K562 (cell line): ENCODE results near the gene PRDX1. TPM values are rescaled to one million over a fixed set of nuclear protein-coding genes. Genes with fewer than 3 reads are reported as not detected.

Experiments
- BRCA1 ChIP-seq, 2 experiments: fragments of 450-650 bp in 1 of 2; sonication (generic) in 1 of 2; formaldehyde crosslinking in 1 of 2; IDR thresholded peaks; 2 replicates each; pipeline versions ENCODE4 v1.5.0 to v1.6.1; 2017 to 2020; ENCODE audit warnings: mild to moderate bottlenecking in 1 of 2, missing genetic modification reagents in 1 of 2
- CGGBP1 ChIP-seq: fragments of 250-450 bp; sonication (Bioruptor Pico); IDR thresholded peaks from 2 replicates; pipeline ENCODE4 v1.9.0; 2021; ENCODE audit warnings: mild to moderate bottlenecking
- CREM ChIP-seq: IDR thresholded peaks from 2 replicates; pipeline ENCODE4 v1.6.1; 2014; ENCODE audit warnings: antibody characterized with exemption, low read depth
- DMBX1 ChIP-seq: fragments of 250-450 bp; sonication (Bioruptor Pico); IDR thresholded peaks from 2 replicates; pipeline ENCODE4 v1.8.0; 2022; ENCODE audit warnings: inconsistent platforms, mild to moderate bottlenecking, moderate library complexity, borderline replicate concordance
- FOXO4 ChIP-seq: fragments of 450-650 bp; formaldehyde crosslinking; IDR thresholded peaks from 2 replicates; pipeline ENCODE4 v1.4.0; 2020; ENCODE audit warnings: mild to moderate bottlenecking, moderate library complexity
- HDAC3 ChIP-seq: fragments of 450-650 bp; IDR thresholded peaks from 2 replicates; pipeline ENCODE4 v1.6.1; 2018; ENCODE audit warnings: borderline replicate concordance, mild to moderate bottlenecking, moderate library complexity; ENCODE audit not compliant: partially characterized antibody
- MEIS2 ChIP-seq: fragments of 450-650 bp; IDR thresholded peaks from 2 replicates; pipeline ENCODE4 v1.6.1; 2014; ENCODE audit warnings: mild to moderate bottlenecking; ENCODE audit not compliant: partially characterized antibody
- SMARCA5 ChIP-seq: fragments of 450-650 bp; IDR thresholded peaks from 2 replicates; pipeline ENCODE4 v1.6.1; 2016
- SMARCE1 ChIP-seq: fragments of 450-650 bp; IDR thresholded peaks from 2 replicates; pipeline ENCODE4 v1.7.1; 2016; ENCODE audit warnings: mild to moderate bottlenecking
- SRSF3 ChIP-seq: fragments of 200-400 bp; formaldehyde crosslinking; IDR thresholded peaks from 2 replicates; pipeline ENCODE4 v1.6.1; 2016; ENCODE audit warnings: mild to moderate bottlenecking, low read length, moderate library complexity; ENCODE audit not compliant: insufficient read depth
- TGIF2 ChIP-seq: sonication (generic); formaldehyde crosslinking; IDR thresholded peaks from 2 replicates; pipeline ENCODE4 v1.8.1; 2022; ENCODE audit warnings: mild to moderate bottlenecking, missing genetic modification reagents, moderate library complexity
- TRIM24 ChIP-seq, 2 experiments: fragments of 450-650 bp; IDR thresholded peaks; 2 replicates each; pipeline ENCODE4 v1.6.1; 2016
- ZFP30 ChIP-seq: fragments of 250-450 bp; sonication (Bioruptor Pico); IDR thresholded peaks from 2 replicates; pipeline ENCODE4 v1.8.0; 2022; ENCODE audit warnings: moderate library complexity, mild to moderate bottlenecking, inconsistent platforms, borderline replicate concordance
- ZNF133 ChIP-seq: fragments of 250-450 bp; sonication (Bioruptor Pico); IDR thresholded peaks from 2 replicates; pipeline ENCODE4 v1.4.0; 2020; ENCODE audit warnings: mild to moderate bottlenecking
- ZNF174 ChIP-seq: fragments of 250-450 bp; sonication (Bioruptor Pico); IDR thresholded peaks from 2 replicates; pipeline ENCODE4 v1.4.0; 2020; ENCODE audit warnings: mild to moderate bottlenecking
- ZNF282 ChIP-seq: sonication (generic); formaldehyde crosslinking; IDR thresholded peaks from 2 replicates; pipeline ENCODE4 v1.8.1; 2023; ENCODE audit warnings: missing genetic modification reagents
- ZNF3 ChIP-seq: fragments of 250-450 bp; sonication (Bioruptor Pico); IDR thresholded peaks from 2 replicates; pipeline ENCODE4 v1.5.0; 2021; ENCODE audit warnings: mild to moderate bottlenecking, moderate library complexity
- ZNF512 ChIP-seq: IDR thresholded peaks from 2 replicates; pipeline ENCODE4 v1.6.1; 2016; ENCODE audit warnings: missing genetic modification characterization, missing compliant biosample characterization
- polyA plus RNA-seq, 8 experiments: library from polyadenylated mRNA; depleted of rRNA in 4 of 8; stranded (reverse) in 5 of 8; unstranded in 3 of 8; fragments of >200 nt; fragmentation: Nextera tagmentation in 2 of 8; fragmentation: Illumina TruSeq in 1 of 8; extraction: Ambion mirVana in 2 of 8; extraction: Trizol in 1 of 8; gene quantifications; 2 replicates each; pipeline versions ENCODE4 v1.2.1 to v1.2.3, GENCODE V29; 2011 to 2014; ENCODE audit warnings: inconsistent platforms in 1 of 8, missing spikeins in 1 of 8
- total RNA-seq, 7 experiments: library from RNA; depleted of rRNA in 6 of 7; stranded (reverse); fragments of >200 nt in 6 of 7; fragmentation: Illumina TruSeq in 2 of 7; extraction: Trizol in 2 of 7; gene quantifications; 2 replicates each; pipeline versions ENCODE4 v1.2.1 to v1.2.3, GENCODE V29; 2011 to 2021; ENCODE audit warnings: low replicate concordance in 1 of 7
- TF ChIP-seq, protein P1 (sequence below): fragments of 250-450 bp; sonication (Bioruptor Pico); IDR thresholded peaks from 2 replicates; pipeline ENCODE4 v1.5.0; 2022; ENCODE audit warnings: mild to moderate bottlenecking
- TF ChIP-seq, protein P2 (sequence below): sonication (generic); IDR thresholded peaks from 2 replicates; pipeline ENCODE4 v1.6.1; 2016

The PRDX1 gene
- total and polyA plus RNA-seq, 9 of the 15 experiments (the other 6 are each of a cell fraction or from before 2014, with no cell fraction given): 748 to 2,388 (median 1,045) TPM

DNA sequence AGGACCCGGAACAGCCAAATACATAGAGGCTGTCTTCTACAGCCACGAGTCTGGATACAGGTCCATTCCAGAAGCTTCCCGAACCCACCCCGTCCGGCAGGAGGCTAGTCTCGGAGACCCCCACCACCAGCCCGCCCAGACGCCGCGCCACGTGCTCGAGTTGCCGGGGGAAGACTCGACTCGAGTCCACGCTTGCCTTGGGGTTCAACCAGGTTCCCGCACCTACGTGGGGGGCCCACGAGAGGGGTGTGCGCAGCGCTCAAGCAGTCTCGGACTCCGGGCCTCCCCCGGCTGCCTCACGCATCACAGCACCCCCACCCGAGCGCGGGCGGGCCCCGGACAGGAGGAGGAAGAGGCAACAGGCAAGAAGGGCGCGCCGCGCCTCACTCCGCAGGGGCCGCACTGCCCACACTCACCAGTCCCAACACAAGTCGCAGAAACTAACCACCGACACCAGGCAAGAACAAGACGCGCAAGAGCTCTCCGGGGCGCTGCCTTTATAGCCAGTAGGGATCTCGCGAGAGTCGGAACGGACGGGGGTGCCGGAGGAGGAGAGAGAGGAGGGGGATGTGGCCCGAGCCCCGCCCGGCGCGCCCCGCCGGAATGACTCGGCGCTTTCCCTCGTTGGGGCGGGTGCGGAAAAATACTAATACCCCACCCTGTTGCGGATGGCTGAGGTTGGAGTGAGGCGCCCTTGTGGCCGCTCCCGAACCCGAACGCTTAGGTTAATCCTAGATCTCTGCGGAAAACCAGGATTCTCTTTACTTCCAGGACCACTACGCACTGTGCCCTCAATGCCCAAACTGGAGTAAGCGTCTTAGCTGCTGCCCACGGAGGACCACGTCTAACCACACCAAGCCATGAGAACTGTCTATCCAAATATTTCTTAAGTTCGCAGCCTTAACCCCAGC is at the start of gene PRDX1 (continued):
- TF ChIP-seq FOXO4 (CRISPR knock-in tag): no peak
- no peak; the same call in 1 of the 2 replicates for TF ChIP-seq DMBX1 (CRISPR knock-in tag)
- TF ChIP-seq ZNF133 (CRISPR knock-in tag): no peak
- TF ChIP-seq CREM: peak; percentile 82
- no peak for TF ChIP-seq TGIF2
- peak; percentile 93 for TF ChIP-seq CGGBP1 (CRISPR knock-in tag)
- TF ChIP-seq TRIM24 (IDR thresholded peaks at IDR 0.05): peak in 1 of 2 experiments; percentile 65; a peak in 2 of 4 replicates
- TF ChIP-seq BRCA1 (IDR thresholded peaks at IDR 0.05): no peak
- 0 out of 2 replicates have a peak, but pooled peaks have one; percentile 28 for TF ChIP-seq BRCA1 (CRISPR knock-in tag; IDR thresholded peaks at IDR 0.05)
- no peak for TF ChIP-seq ZNF512 (tag)
- no peak for TF ChIP-seq ZFP30 (CRISPR knock-in tag)
- TF ChIP-seq, protein P1, sequence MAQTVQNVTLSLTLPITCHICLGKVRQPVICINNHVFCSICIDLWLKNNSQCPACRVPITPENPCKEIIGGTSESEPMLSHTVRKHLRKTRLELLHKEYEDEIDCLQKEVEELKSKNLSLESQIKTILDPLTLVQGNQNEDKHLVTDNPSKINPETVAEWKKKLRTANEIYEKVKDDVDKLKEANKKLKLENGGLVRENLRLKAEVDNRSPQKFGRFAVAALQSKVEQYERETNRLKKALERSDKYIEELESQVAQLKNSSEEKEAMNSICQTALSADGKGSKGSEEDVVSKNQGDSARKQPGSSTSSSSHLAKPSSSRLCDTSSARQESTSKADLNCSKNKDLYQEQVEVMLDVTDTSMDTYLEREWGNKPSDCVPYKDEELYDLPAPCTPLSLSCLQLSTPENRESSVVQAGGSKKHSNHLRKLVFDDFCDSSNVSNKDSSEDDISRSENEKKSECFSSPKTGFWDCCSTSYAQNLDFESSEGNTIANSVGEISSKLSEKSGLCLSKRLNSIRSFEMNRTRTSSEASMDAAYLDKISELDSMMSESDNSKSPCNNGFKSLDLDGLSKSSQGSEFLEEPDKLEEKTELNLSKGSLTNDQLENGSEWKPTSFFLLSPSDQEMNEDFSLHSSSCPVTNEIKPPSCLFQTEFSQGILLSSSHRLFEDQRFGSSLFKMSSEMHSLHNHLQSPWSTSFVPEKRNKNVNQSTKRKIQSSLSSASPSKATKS: no peak
- TF ChIP-seq ZNF174 (CRISPR knock-in tag): no peak
- peak; percentile 82; the same call in 1 of the 2 replicates for TF ChIP-seq SRSF3
- no peak for TF ChIP-seq SMARCA5
- TF ChIP-seq HDAC3: peak; percentile 96
- TF ChIP-seq, protein P2, sequence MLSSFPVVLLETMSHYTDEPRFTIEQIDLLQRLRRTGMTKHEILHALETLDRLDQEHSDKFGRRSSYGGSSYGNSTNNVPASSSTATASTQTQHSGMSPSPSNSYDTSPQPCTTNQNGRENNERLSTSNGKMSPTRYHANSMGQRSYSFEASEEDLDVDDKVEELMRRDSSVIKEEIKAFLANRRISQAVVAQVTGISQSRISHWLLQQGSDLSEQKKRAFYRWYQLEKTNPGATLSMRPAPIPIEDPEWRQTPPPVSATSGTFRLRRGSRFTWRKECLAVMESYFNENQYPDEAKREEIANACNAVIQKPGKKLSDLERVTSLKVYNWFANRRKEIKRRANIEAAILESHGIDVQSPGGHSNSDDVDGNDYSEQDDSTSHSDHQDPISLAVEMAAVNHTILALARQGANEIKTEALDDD: peak; percentile 93
- no peak for TF ChIP-seq ZNF3 (CRISPR knock-in tag)
- TF ChIP-seq SMARCE1: peak; percentile 22
- TF ChIP-seq ZNF282 (CRISPR knock-in tag): peak; percentile 86; the same call in 1 of the 2 replicates
- TF ChIP-seq MEIS2: no peak
